Esophagus muscularis mucosa (tissue), 4 donors: Measurements from ENCODE around the gene MRFAP1L1. TPM values are rescaled to one million over a fixed set of nuclear protein-coding genes. Genes with fewer than 3 reads are reported as not detected.

Source experiments
- DNase-seq: peaks from one replicate; pipeline ENCODE4 v3.0.0-alpha.2; 2017; ENCODE audit errors: extremely low spot score
- H3K27ac ChIP-seq, 4 donors: fragments of 200-600 bp; sonication (generic); replicated peaks in 1 of 4; 1 replicate in 3 of 4; 2 replicates in 1 of 4; pipeline ENCODE4 v1.5.1; 2016 to 2019; ENCODE audit warnings: mild to moderate bottlenecking in 1 of 4
- H3K27me3 ChIP-seq, 4 donors: fragments of 200-600 bp; sonication (generic); one replicate each; pipeline versions ENCODE4 v1.5.1 to v1.6.0; 2016 to 2019
- H3K36me3 ChIP-seq, 4 donors: fragments of 200-600 bp; sonication (generic); one replicate each; pipeline ENCODE4 v1.5.1; 2016 to 2019
- H3K4me1 ChIP-seq, 4 donors: fragments of 200-600 bp; sonication (generic); one replicate each; pipeline ENCODE4 v1.5.1; 2016 to 2019
- H3K4me3 ChIP-seq, 4 donors: fragments of 200-600 bp; sonication (generic); 1 replicate in 2 of 4; 2 replicates in 2 of 4; pipeline ENCODE4 v1.5.1; 2016 to 2019; ENCODE audit warnings: mild to moderate bottlenecking in 4 of 4, moderate library complexity in 1 of 4
- H3K9me3 ChIP-seq, 4 donors: fragments of 200-600 bp; sonication (generic); 1 replicate in 3 of 4; 2 replicates in 1 of 4; pipeline ENCODE4 v1.5.1; 2016 to 2019
- EP300 ChIP-seq: sonication (generic); formaldehyde crosslinking; IDR thresholded peaks from one replicate; pipeline ENCODE4 v1.6.1; 2017; ENCODE audit warnings: antibody characterized with exemption
- POLR2A ChIP-seq: fragments of 450-650 bp; IDR thresholded peaks from one replicate; pipeline ENCODE4 v1.6.1; 2017; ENCODE audit warnings: antibody characterized with exemption, moderate library complexity, mild to moderate bottlenecking, low read depth
- POLR2AphosphoS5 ChIP-seq, 2 donors: sonication (generic); formaldehyde crosslinking; IDR thresholded peaks; one replicate each; pipeline ENCODE4 v1.6.1; 2017; ENCODE audit warnings: antibody characterized with exemption in 2 of 2
- WGBS: methylation state at CpG from one replicate; pipeline ENCODE4 v1.1.5; 2018; 5-methylcytosine and 5-hydroxymethylcytosine counted together
- intact Hi-C: fragments of 100-400 bp; cut with DNase I; formaldehyde crosslinking; loops from one replicate; pipeline ENCODE4 v1.15.1; 2023
- total RNA-seq, 4 donors: library from RNA; depleted of rRNA; stranded (reverse); fragments of >200 nt; gene quantifications; one replicate each; pipeline versions ENCODE4 v1.1.0 to v1.2.1, GENCODE V29; 2016
- TF ChIP-seq, protein P1 (sequence below), 3 experiments: fragments of 200-600 bp in 2 of 3; fragments of 450-650 bp in 1 of 3; sonication (generic) in 2 of 3; IDR thresholded peaks; one replicate each; pipeline ENCODE4 v1.5.1; 2017 to 2019; ENCODE audit warnings: antibody characterized with exemption in 3 of 3, mild to moderate bottlenecking in 2 of 3, moderate library complexity in 1 of 3

MRFAP1L1 gene
- total RNA-seq, 4 donors from 2014 or later: 55.2 to 60.0 (median 57.0) TPM

DNA sequence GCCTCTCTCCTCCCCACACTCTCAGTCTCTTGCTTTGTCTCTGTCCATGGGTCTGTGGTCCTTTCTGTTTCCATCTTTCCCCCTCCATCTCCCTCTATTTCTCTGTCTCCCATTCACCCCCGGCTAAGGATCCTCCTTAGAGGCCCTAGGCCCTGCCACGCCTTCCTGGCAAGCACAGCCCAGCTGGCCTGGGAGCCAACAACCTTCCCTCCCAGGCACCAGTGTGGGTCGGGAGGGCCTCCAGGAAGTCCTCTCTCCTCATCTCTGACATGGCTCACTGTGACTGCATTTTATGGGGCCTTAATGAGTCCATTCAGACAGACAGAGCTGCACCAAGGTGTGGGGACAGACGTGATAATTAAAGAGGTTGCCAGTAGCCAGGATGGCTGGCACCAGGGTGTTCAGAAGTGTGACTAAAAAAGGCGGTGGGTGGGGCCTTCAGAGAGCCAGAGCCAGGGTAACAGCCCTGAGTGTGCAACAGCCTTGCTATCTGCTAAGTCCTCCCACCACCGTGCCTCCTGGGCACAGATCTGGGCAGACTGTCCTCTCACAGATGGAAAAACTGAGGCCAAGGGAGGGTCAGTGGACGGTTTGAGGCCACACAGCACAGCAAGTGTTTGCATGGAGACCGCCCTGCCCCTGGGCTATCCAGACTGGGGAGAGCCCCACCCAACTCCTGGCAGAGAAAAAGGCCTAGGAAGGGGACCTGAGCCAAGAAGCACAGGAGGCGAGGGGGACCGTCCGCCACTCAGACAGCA is 37.8 kb upstream of the MRFAP1L1 start:
- no peaks in the 10 kb centered on the region for H3K36me3 ChIP-seq
- DNase-seq: no peak
- TF ChIP-seq EP300 (no peak), POLR2A (no peak), POLR2AphosphoS5 (IDR thresholded peaks at IDR 0.05) (no peak)
- TF ChIP-seq, protein P1, sequence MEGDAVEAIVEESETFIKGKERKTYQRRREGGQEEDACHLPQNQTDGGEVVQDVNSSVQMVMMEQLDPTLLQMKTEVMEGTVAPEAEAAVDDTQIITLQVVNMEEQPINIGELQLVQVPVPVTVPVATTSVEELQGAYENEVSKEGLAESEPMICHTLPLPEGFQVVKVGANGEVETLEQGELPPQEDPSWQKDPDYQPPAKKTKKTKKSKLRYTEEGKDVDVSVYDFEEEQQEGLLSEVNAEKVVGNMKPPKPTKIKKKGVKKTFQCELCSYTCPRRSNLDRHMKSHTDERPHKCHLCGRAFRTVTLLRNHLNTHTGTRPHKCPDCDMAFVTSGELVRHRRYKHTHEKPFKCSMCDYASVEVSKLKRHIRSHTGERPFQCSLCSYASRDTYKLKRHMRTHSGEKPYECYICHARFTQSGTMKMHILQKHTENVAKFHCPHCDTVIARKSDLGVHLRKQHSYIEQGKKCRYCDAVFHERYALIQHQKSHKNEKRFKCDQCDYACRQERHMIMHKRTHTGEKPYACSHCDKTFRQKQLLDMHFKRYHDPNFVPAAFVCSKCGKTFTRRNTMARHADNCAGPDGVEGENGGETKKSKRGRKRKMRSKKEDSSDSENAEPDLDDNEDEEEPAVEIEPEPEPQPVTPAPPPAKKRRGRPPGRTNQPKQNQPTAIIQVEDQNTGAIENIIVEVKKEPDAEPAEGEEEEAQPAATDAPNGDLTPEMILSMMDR (IDR thresholded peaks at IDR 0.05): no peak
- no peak overlapping the region for H3K4me3 ChIP-seq
- 59% methylated on average over 8 of the region's 11 CpGs for WGBS
- no peak overlapping the region for H3K27ac ChIP-seq
- H3K4me1 ChIP-seq: peaks cover 25 to 36% (median 28%) of the 10 kb centered on the region in 4 donors
- intact Hi-C loops: no loop called here
- H3K27me3 ChIP-seq: no peaks in the 10 kb centered on the region
- H3K9me3 ChIP-seq: no peaks in the 10 kb centered on the region

DNA sequence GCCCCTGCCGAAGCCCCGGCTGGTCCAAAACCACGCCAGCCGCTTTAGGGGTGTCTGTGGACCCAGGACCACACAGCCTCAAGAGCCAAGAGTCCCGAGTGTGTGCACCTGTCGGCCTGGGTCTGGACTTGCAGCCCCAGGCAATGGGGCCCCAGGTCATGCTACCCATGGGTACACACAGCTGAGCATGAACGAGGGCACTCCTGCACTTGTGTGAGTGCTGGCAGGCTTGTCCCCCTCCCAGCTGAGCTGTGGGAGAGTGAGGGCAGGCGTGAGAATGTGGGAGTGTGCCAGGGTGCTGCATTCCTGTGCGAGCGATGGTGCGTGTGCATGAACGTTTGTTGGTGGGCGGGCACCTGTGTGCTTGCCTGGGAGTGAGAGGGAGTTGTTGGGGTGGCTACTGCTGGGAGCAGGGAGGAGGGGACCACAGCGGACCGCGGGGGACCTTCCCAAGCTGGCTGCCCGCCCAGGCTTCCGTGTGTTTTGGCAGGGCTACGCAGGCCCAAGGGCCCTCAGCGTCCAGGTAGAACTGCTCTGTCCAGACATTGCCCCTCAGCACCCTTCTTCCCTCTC is 37.1 kb upstream of the MRFAP1L1 start:
- no peak for DNase-seq
- H3K36me3 ChIP-seq: no peaks in the 10 kb centered on the region
- TF ChIP-seq EP300 (no peak), POLR2AphosphoS5 (IDR thresholded peaks at IDR 0.05) (no peak), POLR2A (no peak)
- TF ChIP-seq, protein P1 (IDR thresholded peaks at IDR 0.05): no peak
- no peak overlapping the region for H3K27ac ChIP-seq
- no peak overlapping the region for H3K4me3 ChIP-seq
- 75% methylated on average over 17 of the region's 20 CpGs for WGBS
- H3K4me1 ChIP-seq: peaks cover 25 to 36% (median 28%) of the 10 kb centered on the region in 4 donors
- no peaks in the 10 kb centered on the region for H3K27me3 ChIP-seq
- no peaks in the 10 kb centered on the region for H3K9me3 ChIP-seq
- intact Hi-C loops: no loop called here

DNA sequence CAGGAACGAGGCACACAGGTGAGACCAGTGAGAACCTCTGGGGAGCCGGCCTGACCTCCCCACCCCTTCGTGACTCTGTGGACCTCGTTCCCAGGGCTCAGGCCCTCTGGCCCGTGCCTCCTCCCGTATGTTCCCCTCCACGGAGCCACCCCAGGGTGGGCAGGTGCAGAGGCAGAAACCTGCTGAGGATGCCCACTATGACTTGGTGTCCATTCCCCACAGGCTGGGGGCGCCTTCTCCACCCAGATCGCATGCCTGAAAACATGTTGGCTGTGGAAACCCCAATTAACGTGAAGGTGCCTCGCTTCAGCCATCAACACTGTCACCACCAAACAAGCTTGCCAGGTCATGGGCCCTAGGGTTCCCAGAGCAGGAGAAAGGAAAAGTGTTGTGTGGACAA is 33.3 kb upstream of the MRFAP1L1 start:
- H3K27me3 ChIP-seq: no peaks in the 10 kb centered on the region
- no peaks in the 10 kb centered on the region for H3K9me3 ChIP-seq
- DNase-seq: no peak
- TF ChIP-seq, protein P1 (IDR thresholded peaks at IDR 0.05): no peak
- no peak for TF ChIP-seq EP300
- TF ChIP-seq POLR2AphosphoS5 (IDR thresholded peaks at IDR 0.05): no peak
- TF ChIP-seq POLR2A: no peak
- intact Hi-C loops: no loop called here
- 92% methylated on average over 7 of the region's 11 CpGs for WGBS
- H3K36me3 ChIP-seq: no peaks in the 10 kb centered on the region
- H3K27ac ChIP-seq: no peak overlapping the region
- peaks cover 12 to 16% (median 14%) of the 10 kb centered on the region in 4 donors for H3K4me1 ChIP-seq
- no peak overlapping the region for H3K4me3 ChIP-seq

DNA sequence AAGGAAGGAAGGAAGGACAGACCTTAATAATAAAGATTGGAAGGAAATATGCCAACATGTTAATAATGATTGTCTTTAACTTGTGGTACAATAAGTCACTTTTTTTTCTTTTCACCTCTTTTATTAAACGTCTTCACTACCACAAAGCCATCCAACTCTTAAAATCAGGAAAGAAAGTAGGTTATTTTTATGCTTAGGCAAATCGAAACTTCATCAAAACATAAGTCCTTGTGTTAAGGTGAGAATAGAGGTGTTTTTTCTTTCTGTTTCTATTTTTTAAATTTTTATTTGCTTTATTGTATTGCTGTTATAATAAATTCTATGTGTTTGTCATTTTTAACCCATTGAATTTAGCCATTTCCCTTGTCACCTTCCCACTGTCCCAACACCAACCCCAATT is 32.8 kb upstream of the MRFAP1L1 start:
- WGBS: 76% methylated on average over 2 of the region's 2 CpGs
- intact Hi-C loops: no loop called here
- no peak overlapping the region for H3K27ac ChIP-seq
- no peaks in the 10 kb centered on the region for H3K9me3 ChIP-seq
- no peaks in the 10 kb centered on the region for H3K36me3 ChIP-seq
- no peak overlapping the region for H3K4me3 ChIP-seq
- H3K4me1 ChIP-seq: peaks cover 8 to 11% (median 10%) of the 10 kb centered on the region in 4 donors
- H3K27me3 ChIP-seq: no peaks in the 10 kb centered on the region
- DNase-seq: no peak
- TF ChIP-seq, protein P1 (IDR thresholded peaks at IDR 0.05): no peak
- no peak for TF ChIP-seq POLR2A
- TF ChIP-seq POLR2AphosphoS5 (IDR thresholded peaks at IDR 0.05): no peak
- no peak for TF ChIP-seq EP300
